Retinal pigment epithelial cell (primary cell): ENCODE results near the gene MAPK11.

Experiments
- DNase-seq: peaks from one replicate; pipeline ENCODE4 v3.0.0-alpha.2; 2010; ENCODE audit warnings: low read depth
- H3K4me3 ChIP-seq: 2 replicates; pipeline ENCODE4 v1.5.1; 2011; ENCODE audit warnings: mild to moderate bottlenecking, low read length, control low read depth, moderate library complexity
- CTCF ChIP-seq: conservative IDR thresholded peaks from 2 replicates; pipeline ENCODE4 v1.5.1; 2011; ENCODE audit warnings: low read depth, low read length, control low read depth, inconsistent platforms

The MAPK11 gene

GRCh38 chr22:50259302-50259701 is 10.9 kb downstream of the MAPK11 start:
- no peak for DNase-seq
- H3K4me3 ChIP-seq, result no peak overlapping the region
- TF ChIP-seq CTCF, result no peak

- H3K4me3 ChIP-seq, result no peak overlapping the region
- DNase-seq, result no peak
- TF ChIP-seq CTCF, result no peak
Observed at GRCh38 chr22:50258361-50259292, 11.6 kb downstream of the MAPK11 start.

- DNase-seq, result no peak
- TF ChIP-seq CTCF, result no peak
- H3K4me3 ChIP-seq, result no peak overlapping the region
Observed at GRCh38 chr22:50257451-50258360, 12.5 kb downstream of the MAPK11 start.

- no peak overlapping the region for H3K4me3 ChIP-seq
- DNase-seq, result no peak
- TF ChIP-seq CTCF, result no peak
Observed at GRCh38 chr22:50257041-50257440, 13.1 kb downstream of the MAPK11 start.

- no peak overlapping the region for H3K4me3 ChIP-seq
- no peak for TF ChIP-seq CTCF
- DNase-seq, result no peak
Observed at GRCh38 chr22:50256258-50256862, 13.8 kb downstream of the MAPK11 start.

- H3K4me3 ChIP-seq, result no peak overlapping the region
- no peak for TF ChIP-seq CTCF
- no peak for DNase-seq
Observed at GRCh38 chr22:50255607-50256006, 14.6 kb downstream of the MAPK11 start.
